ENCODE data around the gene DNAJC1. TPM values are rescaled to one million over a fixed set of nuclear protein-coding genes. Genes with fewer than 3 reads are reported as not detected.

Gene DNAJC1
- total and polyA plus RNA-seq, 10 of the 15 experiments (the other 5 are each of a cell fraction or from before 2014, with no cell fraction given): 2.5 to 39.3 (median 20.4) TPM

DNA sequence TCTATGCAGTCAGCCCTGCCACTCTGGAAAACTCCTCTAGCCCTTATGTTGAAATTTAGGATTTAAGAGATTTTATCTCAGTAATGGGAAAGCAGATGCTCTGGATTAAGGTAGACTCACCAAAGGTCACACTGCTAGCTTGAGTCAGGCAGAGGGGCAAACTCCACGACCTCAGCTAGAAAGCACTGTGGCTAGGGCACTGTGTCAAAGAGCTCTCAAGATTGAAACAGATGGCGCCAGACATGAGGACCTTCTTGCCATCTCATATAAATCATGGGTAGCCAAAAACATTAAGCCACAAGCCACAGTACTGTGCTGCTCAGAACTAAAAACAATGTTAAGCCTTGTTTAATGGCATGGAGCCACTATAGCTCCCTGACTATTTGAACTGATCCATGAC lies 188.7 kb downstream of the DNAJC1 start:
- TF ChIP-seq SP1 (IDR thresholded peaks at IDR 0.05; ENCODE audit: low read depth, low read length) (no peak), PAX5 (IDR thresholded peaks at IDR 0.05; ENCODE audit: borderline replicate concordance, low read depth, low read length) (no peak)
- TF ChIP-seq, protein P1, sequence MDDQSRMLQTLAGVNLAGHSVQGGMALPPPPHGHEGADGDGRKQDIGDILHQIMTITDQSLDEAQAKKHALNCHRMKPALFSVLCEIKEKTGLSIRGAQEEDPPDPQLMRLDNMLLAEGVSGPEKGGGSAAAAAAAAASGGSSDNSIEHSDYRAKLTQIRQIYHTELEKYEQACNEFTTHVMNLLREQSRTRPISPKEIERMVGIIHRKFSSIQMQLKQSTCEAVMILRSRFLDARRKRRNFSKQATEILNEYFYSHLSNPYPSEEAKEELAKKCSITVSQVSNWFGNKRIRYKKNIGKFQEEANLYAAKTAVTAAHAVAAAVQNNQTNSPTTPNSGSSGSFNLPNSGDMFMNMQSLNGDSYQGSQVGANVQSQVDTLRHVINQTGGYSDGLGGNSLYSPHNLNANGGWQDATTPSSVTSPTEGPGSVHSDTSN (IDR thresholded peaks at IDR 0.05; ENCODE audit: insufficient replicate concordance, low read depth, low read length): no peak
- TF ChIP-seq, protein P2, sequence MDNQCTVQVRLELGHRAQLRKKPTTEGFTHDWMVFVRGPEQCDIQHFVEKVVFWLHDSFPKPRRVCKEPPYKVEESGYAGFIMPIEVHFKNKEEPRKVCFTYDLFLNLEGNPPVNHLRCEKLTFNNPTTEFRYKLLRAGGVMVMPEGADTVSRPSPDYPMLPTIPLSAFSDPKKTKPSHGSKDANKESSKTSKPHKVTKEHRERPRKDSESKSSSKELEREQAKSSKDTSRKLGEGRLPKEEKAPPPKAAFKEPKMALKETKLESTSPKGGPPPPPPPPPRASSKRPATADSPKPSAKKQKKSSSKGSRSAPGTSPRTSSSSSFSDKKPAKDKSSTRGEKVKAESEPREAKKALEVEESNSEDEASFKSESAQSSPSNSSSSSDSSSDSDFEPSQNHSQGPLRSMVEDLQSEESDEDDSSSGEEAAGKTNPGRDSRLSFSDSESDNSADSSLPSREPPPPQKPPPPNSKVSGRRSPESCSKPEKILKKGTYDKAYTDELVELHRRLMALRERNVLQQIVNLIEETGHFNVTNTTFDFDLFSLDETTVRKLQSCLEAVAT (IDR thresholded peaks at IDR 0.05): no peak
- Histone ChIP-seq H3K27ac (ENCODE audit: control insufficient read depth, insufficient read depth) (no peak overlapping the region), H3K9ac (ENCODE audit: control insufficient read depth, insufficient read depth, low read length) (no peak overlapping the region), H3K4me3 (no peak overlapping the region), H3K4me2 (ENCODE audit: control insufficient read depth, insufficient read depth) (no peak overlapping the region), H3K27me3 (replicated peaks in 1 of 2; ENCODE audit: control insufficient read depth in 2 of 2, insufficient read depth in 2 of 2, low read length in 1 of 2) (no peaks in the 10 kb centered on the region), H3K79me2 (ENCODE audit: control insufficient read depth, insufficient read depth, low read length) (no peaks in the 10 kb centered on the region), H3K9me3 (replicated peaks; ENCODE audit: control insufficient read depth, insufficient read depth, low read length) (no peaks in the 10 kb centered on the region; the same call in 2 of the 3 replicates), H2AFZ (ENCODE audit: control insufficient read depth, low read depth, low read length) (no peak overlapping the region), H4K20me1 (ENCODE audit: control insufficient read depth, insufficient read depth) (no peaks in the 10 kb centered on the region), H3K36me3 (ENCODE audit: control insufficient read depth in 2 of 2, insufficient read depth in 2 of 2, low read length in 1 of 2) (no peaks in the 10 kb centered on the region), H3K4me1 (ENCODE audit: control insufficient read depth, insufficient read depth, low read length) (no peaks in the 10 kb centered on the region)
- ChIA-PET POLR2A (no interaction called here), SMC1A (ENCODE audit: uncharacterized antibody, unreplicated experiment) (no interaction called here), CTCF (no interaction called here), RAD21 (ENCODE audit: unreplicated experiment) (no interaction called here)
- ATAC-seq: no peak
- intact Hi-C loops (cut with micrococcal nuclease; ENCODE audit: unreplicated experiment): no loop called here
- no TSS peak for BruUV-seq (replicated peaks)
- no peak for DNase-seq (ENCODE audit: low read depth, low spot score)
- in situ Hi-C loops (cut with MboI): no loop called here
- 62% methylated on average over 2 of the region's 2 CpGs for WGBS (ENCODE audit: insufficient coverage, insufficient replicate concordance, low lambda C conversion rate, missing lambda C conversion rate)
- FAIRE-seq: no peak

DNA sequence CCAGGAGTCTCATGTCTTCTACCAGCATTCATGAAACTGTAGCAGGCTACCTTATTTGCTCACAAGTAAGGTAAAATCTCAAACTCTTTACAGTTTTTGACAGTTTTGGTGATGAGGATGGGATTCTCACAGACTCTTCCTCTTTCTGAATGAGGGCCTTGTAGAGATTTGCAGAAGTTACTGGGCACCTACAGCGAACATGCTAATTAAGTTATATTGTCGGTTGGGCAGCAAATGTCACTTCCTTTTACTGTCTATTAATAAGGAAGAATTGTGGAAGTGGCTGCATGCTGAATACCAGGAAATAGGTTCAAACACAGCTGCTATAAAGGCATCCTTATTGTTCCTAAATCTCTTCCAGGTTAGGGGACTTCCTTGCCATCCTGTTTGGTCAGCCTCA lies 189.6 kb downstream of the DNAJC1 start:
- Histone ChIP-seq H3K79me2 (ENCODE audit: control insufficient read depth, insufficient read depth, low read length) (no peaks in the 10 kb centered on the region), H3K27me3 (replicated peaks in 1 of 2; ENCODE audit: control insufficient read depth in 2 of 2, insufficient read depth in 2 of 2, low read length in 1 of 2) (no peaks in the 10 kb centered on the region), H3K4me1 (ENCODE audit: control insufficient read depth, insufficient read depth, low read length) (no peaks in the 10 kb centered on the region), H3K27ac (ENCODE audit: control insufficient read depth, insufficient read depth) (no peak overlapping the region), H3K36me3 (ENCODE audit: control insufficient read depth in 2 of 2, insufficient read depth in 2 of 2, low read length in 1 of 2) (no peaks in the 10 kb centered on the region), H3K9me3 (replicated peaks; ENCODE audit: control insufficient read depth, insufficient read depth, low read length) (no peaks in the 10 kb centered on the region; the same call in 2 of the 3 replicates), H2AFZ (ENCODE audit: control insufficient read depth, low read depth, low read length) (no peak overlapping the region), H3K9ac (ENCODE audit: control insufficient read depth, insufficient read depth, low read length) (no peak overlapping the region), H4K20me1 (ENCODE audit: control insufficient read depth, insufficient read depth) (no peaks in the 10 kb centered on the region), H3K4me2 (ENCODE audit: control insufficient read depth, insufficient read depth) (no peak overlapping the region), H3K4me3 (no peak overlapping the region)
- ChIA-PET SMC1A (ENCODE audit: uncharacterized antibody, unreplicated experiment) (no interaction called here), CTCF (no interaction called here), RAD21 (ENCODE audit: unreplicated experiment) (no interaction called here), POLR2A (no interaction called here)
- BruUV-seq (replicated peaks): no TSS peak
- no peak for FAIRE-seq
- in situ Hi-C loops (cut with MboI) (no loop called here), intact Hi-C loops (cut with micrococcal nuclease; ENCODE audit: unreplicated experiment) (no loop called here)
- ATAC-seq: no peak
- TF ChIP-seq SPI1 (IDR thresholded peaks at IDR 0.05; ENCODE audit: borderline replicate concordance, insufficient read depth, low read depth, low read length) (0 out of 2 replicates have a peak, but pooled peaks have one; percentile 21), SREBF2 (IDR thresholded peaks at IDR 0.05; ENCODE audit: low read length) (no peak)
- no peak for DNase-seq (ENCODE audit: low read depth, low spot score)
- WGBS (ENCODE audit: insufficient coverage, insufficient replicate concordance, low lambda C conversion rate, missing lambda C conversion rate): 2% methylated on average over 2 of the region's 2 CpGs

Data from GM12878 (cell line).